NCI-H187 treated with DMSO at 0.1 percent for 48 hours (cell line): Measurements from ENCODE around the gene ST8SIA5.

ENCODE experiments used
- DNase-seq: peaks from one replicate; lab custom pipeline; 2025; lab: John Stamatoyannopoulos, UW

Gene ST8SIA5

GRCh38 chr18:46668694-46669093 lies 88.2 kb downstream of the ST8SIA5 start:
- DNase-seq: no peak

GRCh38 chr18:46668135-46668534 lies 88.7 kb downstream of the ST8SIA5 start:
- DNase-seq: no peak

DNA sequence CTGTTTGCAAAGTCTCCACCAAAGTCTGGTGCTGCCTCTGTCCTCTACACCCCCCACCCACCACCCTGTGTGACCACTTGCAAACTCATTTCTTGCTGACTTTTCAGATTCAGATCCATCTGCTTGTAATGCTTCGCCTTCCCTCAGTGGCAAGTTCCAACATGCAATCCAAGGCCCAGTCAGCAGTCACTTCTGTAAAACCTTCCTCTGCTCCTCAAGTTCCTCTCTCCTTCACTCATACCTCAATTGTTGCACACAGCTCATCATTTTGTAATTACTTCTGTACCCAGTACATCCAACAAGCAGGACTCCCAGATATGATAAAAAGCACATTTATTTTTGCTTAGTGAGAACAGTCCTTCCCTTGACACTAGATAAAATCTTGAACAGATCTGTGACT lies 93.3 kb downstream of the ST8SIA5 start:
- DNase-seq: no peak

- DNase-seq: no peak
Observed at GRCh38 chr18:46660957-46661749, 95.7 kb downstream of the ST8SIA5 start.

GRCh38 chr18:46659484-46659883 lies 97.4 kb downstream of the ST8SIA5 start:
- no peak for DNase-seq

DNA sequence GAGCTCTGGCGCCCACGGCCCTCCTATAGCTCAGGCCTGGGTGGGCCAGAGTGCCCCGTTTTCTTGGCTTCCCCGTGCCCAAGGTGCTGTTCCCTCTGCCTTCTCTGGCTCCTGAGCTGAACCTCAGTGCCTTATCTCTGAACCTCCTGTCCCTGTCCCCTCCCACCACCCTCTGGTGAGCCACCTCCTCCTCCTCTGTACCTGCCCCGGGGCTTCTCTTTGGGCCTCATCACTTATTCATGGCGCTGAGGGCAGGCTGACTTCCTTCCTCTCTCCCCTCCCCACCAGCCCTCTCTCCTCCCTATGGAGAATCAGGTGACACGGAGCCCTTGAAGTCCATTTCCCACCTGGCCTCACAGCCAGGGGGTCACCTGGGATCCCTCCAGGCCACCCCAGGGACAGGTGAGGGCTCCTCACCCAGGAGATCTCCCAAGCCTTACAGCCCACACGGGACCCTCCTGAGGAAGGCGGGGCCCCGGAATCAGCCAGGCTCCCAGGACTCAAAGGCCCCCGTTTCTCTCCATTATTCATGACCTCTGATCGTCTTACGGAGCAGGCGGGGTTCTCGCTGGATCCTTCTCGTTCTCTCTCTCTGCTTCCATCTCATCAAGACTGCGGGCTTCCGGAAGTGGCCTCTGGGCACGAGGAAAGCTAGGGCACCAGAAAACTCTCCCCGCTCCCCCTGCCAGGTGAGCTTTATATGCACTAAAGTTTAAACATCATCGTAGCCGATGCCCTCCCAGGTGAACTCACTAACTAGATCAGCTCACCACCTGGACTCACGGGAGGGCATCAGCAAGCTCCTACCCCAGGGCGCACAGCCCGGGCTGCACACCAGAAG lies 99.5 kb downstream of the ST8SIA5 start, which contains the start of gene LOXHD1:
LOXHD1 (minus strand) TSS at position 106 of the 841 bp plus-strand sequence. CDS start 187 bp downstream, outside the sequence.
- no peak for DNase-seq

DNA sequence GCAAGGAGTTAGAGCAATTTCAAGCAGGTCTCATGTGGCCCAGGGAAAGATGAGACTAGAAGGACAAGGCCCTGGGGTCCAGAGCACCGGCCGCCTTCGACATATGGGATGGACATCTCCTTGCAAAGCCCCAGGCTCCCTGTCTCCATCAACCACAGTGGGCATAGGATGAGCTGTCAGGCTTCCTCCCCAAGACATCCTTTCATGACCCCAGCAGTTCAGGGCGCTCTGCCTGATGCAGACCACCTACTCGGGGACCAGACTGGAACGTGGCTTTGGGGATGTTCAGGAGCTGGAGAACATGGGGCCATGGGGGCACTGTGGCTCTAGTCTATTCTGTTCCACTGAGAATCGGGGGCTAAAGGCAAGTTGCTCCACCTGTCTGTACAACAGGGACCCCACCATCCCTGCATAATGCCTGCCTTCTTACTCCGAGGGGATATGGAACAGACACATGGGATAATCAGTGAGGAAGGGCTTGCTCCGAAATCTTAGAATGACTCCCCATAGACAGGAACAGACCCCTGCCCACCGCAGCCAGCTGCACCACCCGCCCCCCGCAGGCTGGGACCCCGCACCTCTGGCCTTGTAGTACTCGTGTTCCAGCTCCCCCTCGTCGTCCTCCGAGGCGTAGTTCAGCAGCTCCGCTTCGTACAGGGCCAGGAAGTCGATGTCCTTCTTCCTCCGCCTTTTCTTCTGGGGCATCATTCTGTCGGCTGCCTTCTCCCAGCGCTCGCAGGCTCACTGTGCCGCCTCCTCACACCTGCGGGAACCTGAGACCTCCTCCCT lies 100.3 kb downstream of the ST8SIA5 start:
- DNase-seq: no peak

GRCh38 chr18:46652372-46652771 lies 104.5 kb downstream of the ST8SIA5 start:
- DNase-seq: no peak

- DNase-seq: no peak
Observed at GRCh38 chr18:46650681-46651080, 106.2 kb downstream of the ST8SIA5 start.

DNA sequence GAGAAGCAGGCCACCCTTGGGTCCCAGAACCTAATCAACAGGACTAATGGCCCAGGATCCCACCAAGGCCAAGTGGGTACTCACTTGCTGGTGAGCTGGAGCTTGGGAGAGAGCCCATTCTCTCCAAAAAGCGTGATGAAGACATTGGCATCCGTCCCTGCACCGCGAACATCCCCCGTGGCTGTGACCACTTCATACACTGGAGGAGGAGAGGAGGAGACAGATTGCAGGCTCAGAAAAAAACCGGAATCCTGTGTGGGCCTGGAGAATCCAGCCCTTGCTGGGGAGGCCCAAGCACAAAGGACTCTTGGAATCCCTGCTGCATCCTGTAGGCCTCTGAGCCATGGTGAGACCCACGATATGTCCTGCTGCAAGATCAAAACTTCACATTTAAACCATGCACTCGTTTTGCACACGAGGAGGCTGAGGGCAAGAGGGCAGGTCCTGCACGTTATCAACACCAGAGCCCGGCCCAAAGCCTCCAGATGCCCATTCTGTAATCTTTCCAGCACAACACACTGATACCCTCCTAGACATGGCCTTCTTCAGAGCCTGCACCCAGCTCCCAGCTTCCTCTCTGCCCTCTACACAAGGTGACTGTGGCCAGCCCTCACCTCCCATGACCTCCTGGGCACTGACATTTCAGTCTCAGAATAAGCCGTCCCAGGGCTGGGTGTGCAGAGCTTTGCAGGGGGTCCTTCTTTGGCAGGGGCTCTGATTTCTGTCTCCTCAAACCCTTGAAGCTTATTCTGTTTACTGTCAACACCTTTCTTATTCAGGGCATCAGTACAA lies 107.6 kb downstream of the ST8SIA5 start:
- DNase-seq: no peak

- DNase-seq: no peak
Observed at GRCh38 chr18:46646468-46646867, 110.4 kb downstream of the ST8SIA5 start.

DNA sequence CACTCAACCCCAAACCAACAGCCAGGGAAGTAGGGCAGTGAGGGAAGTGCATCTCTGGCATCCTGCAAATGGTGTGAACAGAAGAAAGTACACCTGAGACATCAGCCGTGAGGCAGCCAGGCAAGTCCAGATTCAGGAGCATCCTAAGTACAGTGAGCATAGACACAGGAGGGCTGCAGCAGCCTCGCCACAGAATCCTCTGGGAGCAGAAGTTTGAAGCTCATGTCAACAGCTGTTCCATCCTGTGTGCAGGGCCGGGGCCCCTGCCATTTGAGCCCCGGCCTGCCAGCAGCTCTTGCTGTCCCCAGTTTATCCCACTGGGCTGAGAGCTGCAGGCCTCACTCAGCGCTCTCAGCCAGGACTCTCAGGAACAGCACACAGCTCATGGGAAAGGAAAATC lies 114.3 kb downstream of the ST8SIA5 start:
- no peak for DNase-seq

GRCh38 chr18:46641917-46642316 lies 114.9 kb downstream of the ST8SIA5 start:
- DNase-seq: no peak

GRCh38 chr18:46639386-46639785 lies 117.5 kb downstream of the ST8SIA5 start:
- DNase-seq: no peak

- no peak for DNase-seq
Observed at GRCh38 chr18:46636040-46636630, 120.7 kb downstream of the ST8SIA5 start.

- no peak for DNase-seq
Observed at GRCh38 chr18:46632401-46633071, 124.3 kb downstream of the ST8SIA5 start.

DNA sequence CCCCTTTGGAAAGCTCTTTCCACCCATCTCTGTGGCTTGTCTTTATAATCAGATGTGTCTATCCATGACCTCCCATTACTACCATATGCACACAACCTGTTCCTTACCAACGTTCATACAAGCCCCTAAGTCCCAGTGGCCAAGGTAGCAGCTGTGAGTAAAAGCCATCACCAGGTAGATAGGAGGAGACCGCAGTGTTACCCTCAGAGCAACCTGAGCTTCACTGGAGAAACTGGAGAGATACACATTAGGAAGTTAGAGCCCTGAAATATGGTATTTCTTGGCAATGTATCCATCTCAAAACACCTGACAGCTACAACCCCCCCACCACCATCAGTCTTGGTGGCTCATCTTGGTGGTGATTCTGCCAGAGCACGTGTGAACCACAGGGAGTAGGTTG lies 125.9 kb downstream of the ST8SIA5 start:
- no peak for DNase-seq

- DNase-seq: no peak
Observed at GRCh38 chr18:46630160-46630559, 126.7 kb downstream of the ST8SIA5 start.

DNA sequence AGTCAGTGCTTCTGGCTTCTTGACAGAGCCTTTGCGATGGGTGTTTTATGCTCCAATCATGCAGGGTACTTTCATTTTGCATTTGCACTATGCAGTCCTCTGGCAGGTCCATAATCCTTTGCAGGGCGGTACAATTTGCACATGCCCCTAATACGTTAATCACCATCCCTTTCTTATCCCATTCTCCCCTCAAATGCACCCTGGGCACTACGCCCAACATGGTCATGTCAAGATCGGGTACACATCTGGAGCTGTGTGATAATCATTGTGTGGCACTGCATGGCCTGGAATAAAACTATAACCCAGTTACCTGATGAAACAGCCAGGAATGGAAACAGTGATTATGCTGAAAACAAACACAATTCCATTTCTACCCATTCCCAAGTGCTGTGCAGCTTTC lies 127.5 kb downstream of the ST8SIA5 start:
- DNase-seq: no peak

DNA sequence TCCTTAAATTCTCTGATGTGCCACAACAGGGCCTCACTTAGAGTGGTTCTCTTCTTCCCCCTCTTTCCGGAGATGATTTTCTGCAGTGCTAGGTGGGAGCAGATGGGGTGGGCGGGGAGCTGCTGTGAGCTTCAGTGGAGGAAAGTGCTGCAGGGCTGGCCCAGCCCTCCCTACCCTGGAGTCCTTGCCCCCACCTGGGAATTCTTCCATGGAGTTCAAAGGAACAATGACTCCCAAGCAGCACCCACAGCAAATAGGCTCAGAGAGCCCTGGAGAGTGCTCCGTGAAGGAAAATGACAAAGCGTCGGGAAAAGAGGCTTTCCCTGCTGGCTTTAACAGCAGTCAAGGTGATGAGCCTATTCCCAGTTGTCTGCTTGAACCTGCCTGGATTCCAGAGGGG lies 128.6 kb downstream of the ST8SIA5 start:
- no peak for DNase-seq

DNA sequence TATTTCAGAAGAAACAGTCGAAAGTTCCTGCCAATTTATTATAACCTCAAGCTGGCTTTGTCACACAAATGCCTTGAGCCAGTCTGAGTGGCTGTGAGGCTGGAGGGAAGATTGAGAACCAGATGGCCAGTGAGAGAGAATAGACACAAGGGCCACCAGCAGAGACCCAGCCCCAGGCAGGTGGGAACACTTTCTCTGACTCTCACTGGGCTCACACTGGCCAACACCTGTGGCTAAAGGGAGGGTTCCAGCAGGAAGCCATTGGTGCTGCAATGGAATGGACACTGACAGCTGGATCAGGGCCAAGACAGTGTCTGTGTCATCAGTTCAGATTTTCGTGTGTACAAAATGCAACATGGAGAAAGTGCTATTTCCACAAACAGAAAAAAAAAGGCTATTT lies 129.7 kb downstream of the ST8SIA5 start:
- no peak for DNase-seq
